HG02943 (cell line): Measurements from ENCODE around the gene ERG.

Source experiments
- ATAC-seq: cut with Tn5 transposase; IDR thresholded peaks from one replicate; pipeline ENCODE4 v1.9.1; 2021; ENCODE audit warnings: mild to moderate bottlenecking, low read depth, moderate library complexity; ENCODE audit not compliant: unreplicated experiment

ERG gene

GRCh38 chr21:38476385-38476784 lies 21.9 kb downstream of the ERG start:
- no peak for ATAC-seq

GRCh38 chr21:38475519-38475918 lies 22.8 kb downstream of the ERG start:
- ATAC-seq = no peak

GRCh38 chr21:38474796-38475195 lies 23.5 kb downstream of the ERG start:
- no peak for ATAC-seq

GRCh38 chr21:38474124-38474523 lies 24.2 kb downstream of the ERG start:
- no peak for ATAC-seq

- ATAC-seq = no peak
Measured at GRCh38 chr21:38472412-38473108, 25.7 kb downstream of the ERG start.

- ATAC-seq = no peak
Measured at GRCh38 chr21:38471766-38472165, 26.5 kb downstream of the ERG start.

- no peak for ATAC-seq
Measured at GRCh38 chr21:38470755-38471154, 27.5 kb downstream of the ERG start.

GRCh38 chr21:38469642-38470041 lies 28.6 kb downstream of the ERG start:
- no peak for ATAC-seq

GRCh38 chr21:38468989-38469388 lies 29.3 kb downstream of the ERG start:
- ATAC-seq = no peak

- ATAC-seq = no peak
Measured at GRCh38 chr21:38467911-38468310, 30.4 kb downstream of the ERG start.

- ATAC-seq = no peak
Measured at GRCh38 chr21:38467374-38467773, 30.9 kb downstream of the ERG start.

GRCh38 chr21:38460171-38460742 lies 38.0 kb downstream of the ERG start:
- no peak for ATAC-seq

- ATAC-seq = no peak
Measured at GRCh38 chr21:38459490-38459889, 38.8 kb downstream of the ERG start.

GRCh38 chr21:38455403-38455802 lies 42.9 kb downstream of the ERG start:
- no peak for ATAC-seq

- no peak for ATAC-seq
Measured at GRCh38 chr21:38454702-38455101, 43.6 kb downstream of the ERG start.

- ATAC-seq = no peak
Measured at GRCh38 chr21:38454161-38454560, 44.1 kb downstream of the ERG start.

GRCh38 chr21:38448671-38449385 lies 49.4 kb downstream of the ERG start:
- no peak for ATAC-seq

GRCh38 chr21:38447611-38448010 lies 50.7 kb downstream of the ERG start:
- no peak for ATAC-seq

- ATAC-seq = no peak
Measured at GRCh38 chr21:38444691-38445090, 53.6 kb downstream of the ERG start.

- no peak for ATAC-seq
Measured at GRCh38 chr21:38443110-38443509, 55.2 kb downstream of the ERG start.

GRCh38 chr21:38441153-38441552 lies 57.1 kb downstream of the ERG start:
- no peak for ATAC-seq

GRCh38 chr21:38440746-38441145 lies 57.5 kb downstream of the ERG start:
- ATAC-seq = no peak
